ENCODE measurements around the gene C20orf144.

Gene C20orf144

DNA sequence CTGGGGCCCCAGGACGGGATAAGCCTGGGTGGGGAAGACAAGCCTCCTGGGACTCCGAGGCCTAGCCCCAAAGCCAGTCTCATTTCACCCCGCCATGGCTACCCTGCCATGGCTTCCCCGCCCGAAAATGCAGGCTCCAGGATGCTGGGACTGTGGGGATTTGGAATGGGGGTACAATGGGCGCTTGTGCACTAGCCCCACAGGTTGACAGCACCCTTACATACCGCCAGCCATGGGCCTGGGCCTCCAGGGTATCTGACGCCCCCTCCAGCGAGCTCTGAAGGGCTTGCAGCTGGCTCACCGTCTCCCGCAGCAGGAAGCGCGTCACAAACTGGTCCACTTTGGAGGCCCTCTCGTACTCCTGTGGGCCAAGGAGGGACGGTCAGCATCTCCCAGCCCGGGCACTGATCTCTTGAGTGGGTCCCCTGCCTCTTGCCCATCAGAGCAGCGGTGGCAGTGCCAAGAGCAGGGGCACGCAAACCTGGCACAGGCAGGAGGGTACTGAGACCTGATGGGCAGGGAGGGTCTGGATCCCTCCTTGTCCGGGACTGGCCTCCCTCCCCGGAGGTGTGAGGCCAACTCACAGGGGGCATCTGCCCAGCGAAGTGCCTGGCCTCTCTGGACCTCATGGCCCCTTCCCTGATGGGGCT, 2.0 kb upstream of the C20orf144 start:
- no peak overlapping the region for H3K4me3 ChIP-seq (ENCODE audit: low read length)
- DNase-seq (ENCODE audit: low read depth) = no peak
- TF ChIP-seq, protein P1, sequence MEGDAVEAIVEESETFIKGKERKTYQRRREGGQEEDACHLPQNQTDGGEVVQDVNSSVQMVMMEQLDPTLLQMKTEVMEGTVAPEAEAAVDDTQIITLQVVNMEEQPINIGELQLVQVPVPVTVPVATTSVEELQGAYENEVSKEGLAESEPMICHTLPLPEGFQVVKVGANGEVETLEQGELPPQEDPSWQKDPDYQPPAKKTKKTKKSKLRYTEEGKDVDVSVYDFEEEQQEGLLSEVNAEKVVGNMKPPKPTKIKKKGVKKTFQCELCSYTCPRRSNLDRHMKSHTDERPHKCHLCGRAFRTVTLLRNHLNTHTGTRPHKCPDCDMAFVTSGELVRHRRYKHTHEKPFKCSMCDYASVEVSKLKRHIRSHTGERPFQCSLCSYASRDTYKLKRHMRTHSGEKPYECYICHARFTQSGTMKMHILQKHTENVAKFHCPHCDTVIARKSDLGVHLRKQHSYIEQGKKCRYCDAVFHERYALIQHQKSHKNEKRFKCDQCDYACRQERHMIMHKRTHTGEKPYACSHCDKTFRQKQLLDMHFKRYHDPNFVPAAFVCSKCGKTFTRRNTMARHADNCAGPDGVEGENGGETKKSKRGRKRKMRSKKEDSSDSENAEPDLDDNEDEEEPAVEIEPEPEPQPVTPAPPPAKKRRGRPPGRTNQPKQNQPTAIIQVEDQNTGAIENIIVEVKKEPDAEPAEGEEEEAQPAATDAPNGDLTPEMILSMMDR (conservative IDR thresholded peaks at IDR 0.05; ENCODE audit: low read length) = no peak

DNA sequence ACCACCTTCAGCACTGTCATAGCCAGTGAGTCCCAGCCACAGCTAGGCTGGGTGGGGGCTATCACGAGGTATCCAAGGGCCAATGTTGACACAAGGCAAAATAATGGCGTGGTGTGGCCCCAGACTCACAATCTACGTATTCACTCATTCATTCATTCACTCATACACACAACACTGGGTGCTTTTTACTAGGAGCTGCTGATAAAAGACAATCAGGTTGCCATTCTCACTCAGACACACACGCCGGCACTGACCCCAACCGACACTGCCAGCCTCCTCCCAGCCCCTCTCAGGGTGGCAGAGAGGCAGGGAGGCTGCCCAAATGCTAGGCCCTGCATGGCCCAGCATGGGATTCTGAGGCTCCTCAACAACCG, 1.5 kb upstream of the C20orf144 start:
- TF ChIP-seq, protein P1 (conservative IDR thresholded peaks at IDR 0.05; ENCODE audit: low read length) = no peak
- no peak overlapping the region for H3K4me3 ChIP-seq (ENCODE audit: low read length)
- DNase-seq (ENCODE audit: low read depth) = no peak

DNA sequence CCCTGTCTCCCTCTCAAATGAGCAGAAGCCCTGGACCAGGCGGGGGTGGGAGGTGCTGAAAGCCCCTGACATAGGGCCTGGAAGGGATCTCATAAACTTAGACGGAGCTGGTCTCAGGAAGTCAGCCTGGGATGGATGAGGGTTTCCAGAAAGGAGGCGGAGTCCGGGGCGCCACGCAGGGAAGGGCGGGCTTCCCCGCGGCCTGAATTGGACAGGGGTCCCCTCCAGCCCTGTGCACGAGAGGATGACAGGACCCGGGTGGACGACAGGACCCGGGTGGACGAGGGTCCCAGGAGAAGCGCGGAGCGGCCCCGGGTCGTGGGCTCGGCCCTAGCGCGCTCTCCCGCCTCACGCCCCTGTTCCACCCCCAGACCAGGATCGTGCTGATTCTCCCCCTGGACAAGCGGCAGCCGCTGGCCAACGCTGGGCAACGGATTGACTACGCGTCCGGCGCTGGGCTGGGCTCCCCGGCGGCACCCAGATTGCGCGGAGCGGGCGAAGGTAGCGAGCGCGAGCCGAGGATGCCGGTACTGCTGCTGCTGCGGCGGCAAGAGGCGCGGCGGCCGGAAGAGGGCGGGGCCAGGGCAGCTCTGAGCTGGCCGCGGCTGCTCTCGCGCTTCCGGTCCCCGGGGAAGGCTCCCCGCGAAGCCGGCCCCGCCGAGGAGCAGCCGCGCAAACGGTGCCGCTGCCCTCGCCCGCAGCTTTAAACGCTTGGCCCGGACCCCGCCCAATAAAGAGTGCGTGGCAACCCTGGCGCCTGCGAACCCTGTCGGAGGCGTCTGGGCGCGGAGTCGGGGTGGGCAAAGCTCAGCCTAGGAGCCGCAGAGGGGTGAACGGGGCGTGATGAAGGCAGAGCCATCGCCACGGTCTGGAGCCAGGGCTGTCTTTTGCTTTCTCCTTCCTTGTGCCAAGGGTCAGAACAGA, 1.3 kb downstream of the C20orf144 start:
- TF ChIP-seq, protein P1 (conservative IDR thresholded peaks at IDR 0.05; ENCODE audit: low read length) = no peak
- H3K4me3 ChIP-seq (ENCODE audit: low read length) = peak overlapping the region; percentile 80
- DNase-seq (ENCODE audit: low read depth) = peak; percentile 71

DNA sequence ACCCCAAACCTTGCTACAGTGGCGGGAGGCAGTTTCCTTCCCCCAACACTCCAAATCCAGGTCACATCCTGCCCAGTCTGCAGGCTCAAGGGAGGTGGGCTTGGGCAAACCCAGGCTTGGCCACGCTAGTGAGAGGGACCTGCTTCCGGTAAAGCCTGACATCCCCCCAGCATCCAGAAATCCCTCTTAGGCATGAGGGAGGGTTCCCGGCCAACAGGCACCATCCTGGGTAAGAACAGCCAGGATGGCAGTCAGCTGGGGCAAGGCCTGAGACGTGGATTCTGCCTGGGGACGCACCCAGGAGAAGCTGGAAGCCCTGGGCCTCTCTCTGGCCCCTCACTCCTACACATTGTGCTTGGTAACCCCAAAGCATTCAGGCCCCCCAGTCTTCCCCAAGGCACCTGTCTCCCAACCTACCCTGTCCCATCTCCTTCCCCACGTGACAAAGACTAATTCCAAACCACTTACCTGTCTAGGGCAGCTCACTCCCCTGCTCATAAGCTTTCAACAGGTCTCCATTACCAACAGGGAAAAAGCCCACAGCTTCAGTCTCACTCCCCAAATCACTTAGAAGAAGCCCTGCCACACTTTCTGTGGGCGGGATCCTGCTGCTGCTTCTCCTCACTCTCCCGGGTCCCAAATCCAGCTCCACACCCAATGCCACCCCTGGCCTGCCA, 2.1 kb downstream of the C20orf144 start:
- no peak for DNase-seq (ENCODE audit: low read depth)
- peak overlapping the region; percentile 80 for H3K4me3 ChIP-seq (ENCODE audit: low read length)
- TF ChIP-seq, protein P1 (conservative IDR thresholded peaks at IDR 0.05; ENCODE audit: low read length) = no peak

DNA sequence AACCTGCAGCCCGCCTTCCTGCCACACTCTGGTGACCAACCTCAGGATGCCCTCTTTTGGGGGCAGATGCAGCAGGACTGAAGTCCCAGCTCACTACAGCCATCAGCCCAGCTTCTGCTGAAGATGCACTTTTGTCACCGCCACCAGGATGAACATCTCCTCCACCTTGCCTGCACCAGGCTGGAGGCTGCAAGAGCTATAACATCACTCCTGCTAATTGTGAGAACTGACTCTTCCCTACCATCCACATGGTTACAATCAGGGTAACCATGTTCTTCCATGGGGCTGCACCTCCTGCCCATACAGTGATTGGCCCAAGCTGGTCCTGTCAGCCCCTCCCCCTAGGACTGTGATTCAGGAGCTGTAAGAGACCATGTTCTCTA, 2.6 kb downstream of the C20orf144 start:
- TF ChIP-seq, protein P1 (conservative IDR thresholded peaks at IDR 0.05; ENCODE audit: low read length) = no peak
- H3K4me3 ChIP-seq (ENCODE audit: low read length) = no peak overlapping the region
- no peak for DNase-seq (ENCODE audit: low read depth)

DNA sequence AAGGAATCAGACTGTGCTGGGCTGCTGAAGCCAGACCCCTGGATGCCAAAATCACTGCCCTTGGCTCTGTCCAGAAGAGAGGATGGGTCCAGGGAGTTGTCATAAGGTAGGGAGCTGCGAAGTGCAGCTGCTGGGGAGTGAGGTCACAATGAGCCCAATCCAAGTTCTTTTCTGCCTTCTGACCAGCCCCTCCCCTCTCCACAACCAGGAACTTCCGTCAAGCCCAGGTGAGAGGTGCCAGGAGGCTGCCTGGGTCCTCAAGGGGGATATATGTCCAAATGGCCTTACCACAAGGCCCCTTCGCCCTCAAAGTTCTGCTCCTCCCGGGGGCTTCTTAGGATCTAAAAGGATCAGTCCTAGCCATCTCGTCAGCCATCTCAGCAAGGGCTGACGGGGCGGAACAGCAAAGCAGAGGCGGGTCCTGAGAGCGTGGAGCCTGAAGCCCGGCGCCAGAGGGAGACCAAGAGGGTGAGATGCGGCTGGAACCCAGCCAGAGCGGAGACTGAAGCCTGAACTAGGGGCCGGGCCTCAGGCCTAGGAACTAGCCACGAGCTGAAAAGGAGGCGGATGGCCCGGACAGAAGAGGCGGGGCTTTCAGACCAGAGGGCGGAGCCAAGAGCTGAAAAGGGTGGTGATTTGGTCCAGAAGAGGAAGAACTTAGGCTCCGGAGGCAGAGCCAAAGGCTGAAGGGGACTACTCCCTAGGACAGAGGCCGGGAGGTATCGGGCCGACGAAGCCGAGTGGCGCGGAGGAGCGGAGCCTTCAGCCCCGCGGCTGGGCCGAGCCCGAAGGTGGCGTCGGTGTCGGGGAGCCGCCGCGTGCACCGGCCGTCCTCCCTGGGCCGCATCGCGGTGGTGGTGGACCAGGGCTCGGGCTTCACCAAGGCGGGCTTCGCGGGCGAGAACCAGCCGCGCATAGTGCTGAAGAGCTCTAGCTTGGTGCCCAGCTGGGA, 4.4 kb downstream of the C20orf144 start, which contains the start of gene ACTL10:
ACTL10 (plus strand) TSS at position 651 of the 952 bp plus-strand sequence. CDS start 555 bp downstream, outside the sequence.
- peak within 1 kb of the TSS; percentile 47 for H3K4me3 ChIP-seq (ENCODE audit: low read length)
- DNase-seq (ENCODE audit: low read depth) = peak; percentile 95
- TF ChIP-seq, protein P1 (conservative IDR thresholded peaks at IDR 0.05; ENCODE audit: low read length) = peak; percentile 43

Data from AG10803 (cell line).